T-helper 2 cell treated with Interferon-gamma antibody and Interleukin-4, amounts not matched to agents 5 μg/mL and 100 μg/mL, for 36 hours (primary cell): ENCODE results near the gene SIRT7.
"Not testable (repeated sequence)": the region's sequence is repeated elsewhere in the genome, so short reads cannot be mapped to it uniquely, and the experiment has no call there.

Experiments
- DNase-seq: peaks from one replicate; pipeline ENCODE4 v3.0.0; 2021; ENCODE audit warnings: low spot score
- H3K27ac Mint-ChIP-seq: one replicate; pipeline ENCODE4 v1.8.0; 2021; ENCODE audit warnings: mild to moderate bottlenecking, mixed read lengths
- H3K27me3 Mint-ChIP-seq: one replicate; pipeline ENCODE4 v1.8.0; 2021; ENCODE audit warnings: low read depth, mixed read lengths
- H3K36me3 Mint-ChIP-seq: one replicate; pipeline ENCODE4 v1.8.0; 2021; ENCODE audit warnings: low read depth, mixed read lengths
- H3K4me1 Mint-ChIP-seq: one replicate; pipeline ENCODE4 v1.8.0; 2021; ENCODE audit warnings: low read depth, mixed read lengths
- H3K4me3 Mint-ChIP-seq: one replicate; pipeline ENCODE4 v1.8.0; 2022; ENCODE audit warnings: mild to moderate bottlenecking, moderate library complexity, mixed read lengths
- H3K9me3 Mint-ChIP-seq: one replicate; pipeline ENCODE4 v1.8.0; 2021; ENCODE audit warnings: mixed read lengths

The SIRT7 gene

GRCh38 chr17:81957691-81958432, 39.9 kb upstream of the SIRT7 start:
- Mint-ChIP-seq H3K9me3 (no peaks in the 10 kb centered on the region), H3K4me1 (peaks cover 3% of the 10 kb centered on the region), H3K27me3 (peaks cover 28% of the 10 kb centered on the region), H3K27ac (no peak overlapping the region), H3K36me3 (no peaks in the 10 kb centered on the region), H3K4me3 (peak overlapping the region; percentile 45)
- DNase-seq: no peak

GRCh38 chr17:81956607-81957589, 38.9 kb upstream of the SIRT7 start:
- no peaks in the 10 kb centered on the region for H3K9me3 Mint-ChIP-seq
- no peak overlapping the region for H3K27ac Mint-ChIP-seq
- peaks cover 4% of the 10 kb centered on the region for H3K4me1 Mint-ChIP-seq
- H3K36me3 Mint-ChIP-seq: no peaks in the 10 kb centered on the region
- H3K4me3 Mint-ChIP-seq: no peak overlapping the region
- H3K27me3 Mint-ChIP-seq: peaks cover 21% of the 10 kb centered on the region
- no peak for DNase-seq

DNA sequence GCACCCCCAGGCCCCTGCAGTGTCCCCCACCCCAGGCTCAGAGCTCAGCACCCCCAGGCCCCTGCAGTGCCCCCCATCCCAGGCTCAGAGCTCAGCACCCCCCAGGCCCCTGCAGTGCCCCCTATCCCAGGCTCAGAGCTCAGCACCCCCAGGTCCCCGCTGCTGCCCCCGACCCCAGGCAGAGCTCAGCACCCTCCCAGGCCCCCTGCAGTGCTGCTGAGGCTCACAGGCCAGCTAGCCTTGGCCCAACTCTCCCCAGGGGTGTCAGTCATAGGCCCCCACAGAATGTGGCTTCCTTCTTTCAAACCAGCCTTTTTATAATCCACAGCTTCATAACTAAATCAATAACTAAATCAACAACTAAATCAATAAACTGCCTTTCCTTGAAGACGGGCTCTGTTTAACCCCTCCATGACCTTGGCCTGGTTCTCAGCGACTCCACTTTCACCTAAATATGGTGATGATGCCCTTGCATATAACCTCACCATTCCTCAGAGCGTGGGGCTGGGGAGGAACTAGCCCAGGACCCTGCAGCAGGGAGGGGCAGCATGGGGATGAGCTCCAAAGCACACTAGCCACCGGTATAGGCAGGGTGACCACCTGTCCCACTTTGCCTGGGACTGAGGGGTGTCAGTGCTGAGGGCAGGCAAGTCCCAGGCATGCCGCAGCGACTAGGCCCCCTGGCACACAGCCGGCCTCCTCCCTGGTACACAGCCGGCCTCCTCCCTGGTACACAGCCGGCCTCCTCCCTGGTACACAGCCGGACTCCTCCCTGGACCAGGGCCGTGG, 38.0 kb upstream of the SIRT7 start:
- Mint-ChIP-seq H3K9me3 (no peaks in the 10 kb centered on the region), H3K36me3 (no peaks in the 10 kb centered on the region), H3K27ac (no peak overlapping the region), H3K27me3 (peaks cover 26% of the 10 kb centered on the region), H3K4me3 (no peak overlapping the region), H3K4me1 (peaks cover 5% of the 10 kb centered on the region)
- no peak for DNase-seq

- H3K27ac Mint-ChIP-seq: no peak overlapping the region
- H3K27me3 Mint-ChIP-seq: peaks cover 32% of the 10 kb centered on the region
- no peaks in the 10 kb centered on the region for H3K9me3 Mint-ChIP-seq
- no peaks in the 10 kb centered on the region for H3K36me3 Mint-ChIP-seq
- DNase-seq: no peak
- H3K4me1 Mint-ChIP-seq: peaks cover 5% of the 10 kb centered on the region
- no peak overlapping the region for H3K4me3 Mint-ChIP-seq
Measured at GRCh38 chr17:81955058-81955681, 37.2 kb upstream of the SIRT7 start.

- Mint-ChIP-seq H3K27ac (no peak overlapping the region), H3K4me3 (no peak overlapping the region), H3K36me3 (no peaks in the 10 kb centered on the region), H3K9me3 (no peaks in the 10 kb centered on the region), H3K4me1 (peaks cover 5% of the 10 kb centered on the region), H3K27me3 (peaks cover 32% of the 10 kb centered on the region)
- no peak for DNase-seq
Measured at GRCh38 chr17:81954131-81955057, 36.4 kb upstream of the SIRT7 start.

DNA sequence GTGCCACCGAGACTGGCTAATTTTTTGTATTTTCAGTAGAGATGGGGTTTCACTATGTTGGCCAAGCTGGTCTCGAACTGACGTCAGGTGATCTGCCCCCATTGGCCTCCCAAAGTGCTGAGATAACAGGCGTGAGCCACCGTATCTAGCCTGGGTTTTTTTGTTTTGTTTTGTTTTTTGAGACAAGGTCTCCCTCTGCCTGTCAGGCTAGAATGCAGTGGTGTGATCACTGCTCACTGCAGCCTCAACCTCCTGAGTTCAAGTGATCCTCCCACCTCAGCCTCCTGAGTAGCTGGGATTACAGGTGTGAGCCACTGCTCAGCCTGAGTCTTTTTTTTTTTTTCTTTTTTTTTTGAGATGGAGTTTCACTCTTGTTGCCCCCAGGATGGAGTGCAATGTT, 35.5 kb upstream of the SIRT7 start:
- H3K4me1 Mint-ChIP-seq, H3K27ac Mint-ChIP-seq, H3K9me3 Mint-ChIP-seq, H3K4me3 Mint-ChIP-seq, H3K36me3 Mint-ChIP-seq, DNase-seq: not testable (repeated sequence)
- peaks cover 24% of the 10 kb centered on the region for H3K27me3 Mint-ChIP-seq

DNA sequence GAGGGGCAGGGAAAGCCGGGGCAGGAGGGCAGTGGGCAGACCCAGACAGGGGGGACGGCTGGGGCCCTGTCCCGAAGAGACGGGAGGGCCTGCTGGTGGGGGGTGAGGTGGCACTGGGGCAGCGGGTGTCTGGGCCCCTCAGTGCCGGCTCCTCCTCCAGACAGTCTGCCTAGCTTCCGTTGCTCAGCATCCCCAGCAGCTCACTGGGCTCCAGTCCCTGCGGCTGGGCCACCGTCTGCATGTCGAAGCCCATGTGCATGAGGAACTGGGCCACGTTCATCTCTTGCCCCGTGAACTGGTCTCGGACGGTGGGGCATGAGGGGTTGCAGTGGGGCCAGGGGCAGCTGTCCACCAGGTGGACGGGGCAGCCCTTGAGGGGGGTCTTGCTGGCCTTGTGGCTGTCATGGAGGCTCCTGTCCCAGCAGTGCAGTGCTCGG, 34.8 kb upstream of the SIRT7 start:
- Mint-ChIP-seq H3K36me3 (no peaks in the 10 kb centered on the region), H3K27me3 (peaks cover 20% of the 10 kb centered on the region), H3K27ac (no peak overlapping the region), H3K9me3 (no peaks in the 10 kb centered on the region), H3K4me1 (peaks cover 2% of the 10 kb centered on the region), H3K4me3 (no peak overlapping the region)
- DNase-seq: no peak

GRCh38 chr17:81951785-81952684, 34.1 kb upstream of the SIRT7 start:
- peaks cover 2% of the 10 kb centered on the region for H3K4me1 Mint-ChIP-seq
- H3K27me3 Mint-ChIP-seq: peaks cover 15% of the 10 kb centered on the region
- no peak overlapping the region for H3K4me3 Mint-ChIP-seq
- DNase-seq: no peak
- H3K9me3 Mint-ChIP-seq: no peaks in the 10 kb centered on the region
- no peak overlapping the region for H3K27ac Mint-ChIP-seq
- no peaks in the 10 kb centered on the region for H3K36me3 Mint-ChIP-seq

DNA sequence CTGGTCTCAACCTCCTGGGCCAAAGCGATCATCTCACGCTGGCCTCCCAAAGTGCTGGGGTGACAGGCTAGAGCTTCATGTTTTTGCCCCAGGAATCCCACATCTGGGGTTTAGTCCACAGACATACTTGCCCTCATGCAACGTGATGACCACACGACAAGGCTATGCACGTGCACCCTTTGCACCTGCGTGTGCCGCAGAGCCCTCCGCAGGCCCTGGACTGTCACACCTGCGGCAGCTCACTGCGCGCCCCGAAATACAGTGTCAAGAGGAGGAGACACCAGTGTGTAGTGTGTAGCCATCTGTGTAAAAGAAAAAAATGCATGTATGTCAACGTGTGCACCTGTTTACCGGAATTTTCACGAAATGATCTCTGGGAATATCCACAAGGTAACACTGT, 32.5 kb upstream of the SIRT7 start:
- peaks cover 2% of the 10 kb centered on the region for H3K4me1 Mint-ChIP-seq
- peaks cover 17% of the 10 kb centered on the region for H3K27me3 Mint-ChIP-seq
- H3K9me3 Mint-ChIP-seq: no peaks in the 10 kb centered on the region
- DNase-seq: no peak
- no peaks in the 10 kb centered on the region for H3K36me3 Mint-ChIP-seq
- no peak overlapping the region for H3K27ac Mint-ChIP-seq
- H3K4me3 Mint-ChIP-seq: no peak overlapping the region

GRCh38 chr17:81948635-81949378, 30.8 kb upstream of the SIRT7 start:
- H3K27me3 Mint-ChIP-seq: peaks cover 17% of the 10 kb centered on the region
- H3K9me3 Mint-ChIP-seq: no peaks in the 10 kb centered on the region
- DNase-seq: no peak
- no peak overlapping the region for H3K27ac Mint-ChIP-seq
- no peak overlapping the region for H3K4me3 Mint-ChIP-seq
- peaks cover 2% of the 10 kb centered on the region for H3K4me1 Mint-ChIP-seq
- H3K36me3 Mint-ChIP-seq: no peaks in the 10 kb centered on the region

DNA sequence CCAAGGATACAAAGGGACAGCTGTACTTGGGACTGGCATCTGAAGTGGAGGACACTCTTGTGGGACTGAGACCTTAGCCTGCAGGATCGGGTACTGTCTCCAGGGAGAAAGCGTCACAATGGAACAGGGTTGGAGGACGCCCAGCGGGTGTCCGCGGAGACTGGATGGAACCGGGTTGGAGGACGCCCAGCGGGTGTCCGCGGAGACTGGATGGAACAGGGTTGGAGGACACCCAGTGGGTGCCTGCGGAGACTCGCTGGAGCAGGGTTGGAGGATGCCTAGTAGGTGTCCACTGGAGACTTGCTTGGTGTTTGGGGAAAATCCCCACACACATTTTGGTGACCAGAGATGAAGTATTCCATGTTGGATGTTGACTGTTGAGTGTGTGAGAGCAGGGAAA, 29.2 kb upstream of the SIRT7 start, which contains the start of gene MYADML2:
MYADML2 (minus strand) TSS at position 45 of the 400 bp plus-strand sequence. CDS start 5,492 bp downstream, outside the sequence.
- Mint-ChIP-seq H3K36me3 (no peaks in the 10 kb centered on the region), H3K4me3 (no peak within 1 kb of the TSS), H3K4me1 (peaks cover 2% of the 10 kb centered on the region), H3K27me3 (peaks cover 17% of the 10 kb centered on the region), H3K27ac (no peak within 1 kb of the TSS), H3K9me3 (no peaks in the 10 kb centered on the region)
- DNase-seq: no peak
